K562 (cell line): ENCODE data around the gene MAP3K6. TPM values are rescaled to one million over a fixed set of nuclear protein-coding genes. Genes with fewer than 3 reads are reported as not detected.

Source experiments
- ATAC-seq: fragments of 200-7000 bp; cut with Tn5 transposase; 3 replicates; pipeline ENCODE4 v1.9.1; 2020; ENCODE audit warnings: moderate library complexity
- BruUV-seq: library from RNA; stranded (reverse); fragments of 400-500 nt; replicated peaks from 2 replicates; lab custom pipeline; 2021; lab: Mats Ljungman, UMichigan
- CTCF ChIA-PET: fragments of 300-600 bp; formaldehyde crosslinking; extraction: SDS; loops from one replicate; lab custom pipeline; 2021; ENCODE audit warnings: low intra/inter-chr PET ratio; lab: Yijun Ruan, JAX
- POLR2A ChIA-PET: fragments of 300-600, 350-650 bp; sonication (Branson Sonifier 250); formaldehyde crosslinking; extraction: SDS; loops from one replicate; lab custom pipeline; 2021; ENCODE audit warnings: antibody characterized with exemption, inconsistent platforms; lab: Yijun Ruan, JAX
- DNase-seq, 4 experiments: peaks; one replicate each; pipeline versions ENCODE4 v3.0.0 to v3.0.0-alpha.2; 2011 to 2018; ENCODE audit warnings: low spot score in 3 of 4, mixed read lengths in 3 of 4; ENCODE audit errors: extremely low read depth in 1 of 4
- FAIRE-seq: peaks from 2 replicates; lab custom pipeline; 2011; peaks lifted over from hg19 to GRCh38; lab: Jason Lieb, UNC
- H2AFZ ChIP-seq: 2 replicates; pipeline ENCODE4 v1.6.0; 2011; ENCODE audit warnings: low read depth, low read length, control low read depth, inconsistent platforms
- H3K27ac ChIP-seq: fragments of 200-600 bp; 3 replicates; pipeline ENCODE4 v1.8.0; 2011; ENCODE audit warnings: low read depth, mild to moderate bottlenecking, control low read depth, inconsistent platforms, low read length, moderate library complexity, mixed read lengths; ENCODE audit errors: extremely low read depth
- H3K27me3 ChIP-seq, 2 experiments: fragments of 300-600 bp in 1 of 2; 2 replicates in 1 of 2; 3 replicates in 1 of 2; pipeline versions ENCODE4 v1.6.0 to v1.8.0; 2011; ENCODE audit warnings: inconsistent platforms in 2 of 2, low read length in 2 of 2, mild to moderate bottlenecking in 1 of 2, mixed read lengths in 1 of 2, moderate library complexity in 1 of 2; ENCODE audit not compliant: control insufficient read depth in 2 of 2, insufficient read depth in 2 of 2
- H3K36me3 ChIP-seq: fragments of 300-600 bp; 3 replicates; pipeline ENCODE4 v1.8.0; 2011; ENCODE audit warnings: mild to moderate bottlenecking, low read length, inconsistent platforms; ENCODE audit not compliant: control insufficient read depth, insufficient read depth
- H3K4me1 ChIP-seq, 2 experiments: fragments of 200-600 bp in 1 of 2; replicated peaks in 1 of 2; 2 replicates in 1 of 2; 3 replicates in 1 of 2; pipeline versions ENCODE4 v1.5.1 to v1.8.0; 2011; ENCODE audit warnings: inconsistent platforms in 2 of 2, low read length in 2 of 2, mild to moderate bottlenecking in 1 of 2, mixed read lengths in 1 of 2, moderate library complexity in 1 of 2; ENCODE audit not compliant: control insufficient read depth in 2 of 2, insufficient read depth in 2 of 2
- H3K4me2 ChIP-seq: 2 replicates; pipeline ENCODE4 v1.6.1; 2011; ENCODE audit warnings: low read length, control low read depth, inconsistent platforms, mixed read lengths; ENCODE audit not compliant: insufficient read depth
- H3K4me3 ChIP-seq: fragments of 200-600 bp; sonication (generic), shearing (Covaris generic); 2 replicates; pipeline ENCODE4 v1.5.1; 2016; ENCODE audit warnings: control low read depth, inconsistent platforms
- H3K79me2 ChIP-seq: fragments of 200-600 bp; 3 replicates; pipeline ENCODE4 v1.8.0; 2011; ENCODE audit warnings: low read length, inconsistent platforms; ENCODE audit not compliant: control insufficient read depth, insufficient read depth
- H3K9ac ChIP-seq, 2 experiments: 2 replicates each; pipeline versions ENCODE4 v1.6.0 to v1.6.1; 2011; ENCODE audit warnings: low read depth in 2 of 2, low read length in 2 of 2, control low read depth in 1 of 2, inconsistent platforms in 1 of 2, mild to moderate bottlenecking in 1 of 2, mixed read lengths in 1 of 2; ENCODE audit not compliant: insufficient read depth in 1 of 2
- H3K9me1 ChIP-seq: one replicate; pipeline ENCODE4 v1.6.0; 2011; ENCODE audit warnings: inconsistent platforms, mild to moderate bottlenecking, low read length, moderate library complexity; ENCODE audit not compliant: control insufficient read depth, insufficient read depth
- H3K9me3 ChIP-seq: replicated peaks from 2 replicates; pipeline ENCODE4 v1.5.1; 2011; ENCODE audit warnings: low read depth, low read length, inconsistent platforms; ENCODE audit not compliant: control insufficient read depth, insufficient read depth
- H4K20me1 ChIP-seq: replicated peaks from 2 replicates; pipeline ENCODE4 v1.6.1; 2011; ENCODE audit warnings: low read length, inconsistent platforms, mixed read lengths; ENCODE audit not compliant: control insufficient read depth, insufficient read depth
- BCOR ChIP-seq: fragments of 450-650 bp; IDR thresholded peaks from 2 replicates; pipeline ENCODE4 v1.6.1; 2016
- BRF1 ChIP-seq: IDR thresholded peaks from 3 replicates; pipeline ENCODE4 v1.6.1; 2011; ENCODE audit warnings: borderline replicate concordance, mild to moderate bottlenecking; ENCODE audit not compliant: insufficient read length; ENCODE audit errors: extremely low read depth
- HDAC2 ChIP-seq: fragments of 450-650 bp; IDR thresholded peaks from 2 replicates; pipeline ENCODE4 v1.6.1; 2016; ENCODE audit warnings: mild to moderate bottlenecking
- RCOR1 ChIP-seq, 2 experiments: IDR thresholded peaks; 2 replicates each; pipeline ENCODE4 v1.6.1; 2012; ENCODE audit warnings: low read depth in 2 of 2, low read length in 2 of 2, borderline replicate concordance in 1 of 2, improper control_type of control experiment in 1 of 2
- RFX1 ChIP-seq: fragments of 450-650 bp; IDR thresholded peaks from 2 replicates; pipeline ENCODE4 v1.6.1; 2016; ENCODE audit warnings: mild to moderate bottlenecking, moderate library complexity
- SMARCA5 ChIP-seq: fragments of 450-650 bp; IDR thresholded peaks from 2 replicates; pipeline ENCODE4 v1.6.1; 2016
- SRSF7 ChIP-seq: fragments of 200-400 bp; formaldehyde crosslinking; optimal IDR thresholded peaks from 2 replicates; pipeline ENCODE3; 2017; ENCODE audit warnings: mild to moderate bottlenecking, low read depth, low read length
- WGBS: fragments of 100-300 bp; shearing (Covaris generic); methylation state at CpG from one replicate; pipeline ENCODE4 v1.1.6; 2016; ENCODE audit warnings: low coverage, mixed read lengths; ENCODE audit not compliant: insufficient coverage; ENCODE audit errors: missing lambda C conversion rate; 5-methylcytosine and 5-hydroxymethylcytosine counted together
- in situ Hi-C: fragments of 300-500 bp; cut with MboI; formaldehyde crosslinking; loops from 4 replicates; pipeline ENCODE4 v1.15.0; 2018; ENCODE audit warnings: inconsistent platforms, mixed read lengths
- intact Hi-C: fragments of 100-400 bp; cut with micrococcal nuclease; formaldehyde crosslinking; loops from 2 replicates; pipeline ENCODE4 v1.14.2; 2022
- polyA plus RNA-seq, 8 experiments: library from polyadenylated mRNA; depleted of rRNA in 4 of 8; stranded (reverse) in 5 of 8; unstranded in 3 of 8; fragments of >200 nt; fragmentation: Nextera tagmentation in 2 of 8; fragmentation: Illumina TruSeq in 1 of 8; extraction: Ambion mirVana in 2 of 8; extraction: Trizol in 1 of 8; gene quantifications; 2 replicates each; pipeline versions ENCODE4 v1.2.1 to v1.2.3, GENCODE V29; 2011 to 2014; ENCODE audit warnings: inconsistent platforms in 1 of 8, missing spikeins in 1 of 8
- total RNA-seq, 7 experiments: library from RNA; depleted of rRNA in 6 of 7; stranded (reverse); fragments of >200 nt in 6 of 7; fragmentation: Illumina TruSeq in 2 of 7; extraction: Trizol in 2 of 7; gene quantifications; 2 replicates each; pipeline versions ENCODE4 v1.2.1 to v1.2.3, GENCODE V29; 2011 to 2021; ENCODE audit warnings: low replicate concordance in 1 of 7

MAP3K6 gene
- total and polyA plus RNA-seq, 9 of the 15 experiments (the other 6 are each of a cell fraction or from before 2014, with no cell fraction given): 0.99 to 21.9 (median 7.0) TPM

- Histone ChIP-seq H3K4me3 (no peak overlapping the region), H3K36me3 (peaks cover 12% of the 10 kb centered on the region; the same call in 2 of the 3 replicates), H2AFZ (no peak overlapping the region), H3K27me3 (no peaks in the 10 kb centered on the region), H4K20me1 (0 out of 2 replicates have a peak, but pooled peaks cover 10% of the 10 kb centered on the region), H3K27ac (no peak overlapping the region), H3K9ac (peak overlapping the region in 1 of 2 experiments; percentile 53; a peak in 2 of 4 replicates), H3K4me1 (peaks cover 20 to 53% of the 10 kb centered on the region in 2 experiments), H3K9me3 (no peaks in the 10 kb centered on the region), H3K79me2 (no peaks in the 10 kb centered on the region), H3K9me1 (no peaks in the 10 kb centered on the region), H3K4me2 (no peak overlapping the region)
- no peak for FAIRE-seq
- no peak for DNase-seq
- ChIA-PET CTCF (no interaction called here), POLR2A (interaction anchor here (0.6 to 1.4 kb wide), 2 partner anchors 11 to 241 kb away, joined by 3 to 6 read pairs; partner anchors contain the start of gene MAP3K6)
- intact Hi-C loops: loop anchor here (5.0 kb wide), 2 partner anchors 37 to 53 kb away; partner anchors contain the start of gene GPR3
- no peak for ATAC-seq
- in situ Hi-C loops: no loop called here
- no TSS peak for BruUV-seq
- 46% methylated on average over 5 of the region's 5 CpGs for WGBS
- TF ChIP-seq RFX1 (no peak), BRF1 (no peak), SRSF7 (no peak), BCOR (peak; percentile 90), SMARCA5 (peak; percentile 54; the same call in 1 of the 2 replicates), HDAC2 (peak; percentile 32; the same call in 1 of the 2 replicates), RCOR1 (IDR thresholded peaks at IDR 0.05; ENCODE audit: borderline replicate concordance in 1 of 2, low read depth in 2 of 2, low read length in 2 of 2) (0 out of 4 replicates have a peak, but pooled peaks of 1 of the 2 experiments have one; percentile 28)
- TF ChIP-seq, all 486 proteins: peak for 4
Observed at GRCh38 chr1:27355683-27356082, 11.1 kb downstream of the MAP3K6 start.
